ENCODE results near the gene EXOC3. TPM values are rescaled to one million over a fixed set of nuclear protein-coding genes. Genes with fewer than 3 reads are reported as not detected.

EXOC3 gene
- total RNA-seq, 1 donor = 32.4 TPM

- no peak for DNase-seq (ENCODE audit: low read depth)
- TF ChIP-seq CTCF (IDR thresholded peaks at IDR 0.05; ENCODE audit: insufficient read depth, low read depth, low read length) = no peak
Observed at GRCh38 chr5:476102-476813, 33.3 kb downstream of the EXOC3 start.

GRCh38 chr5:476814-477175 is 33.8 kb downstream of the EXOC3 start:
- H3K4me3 ChIP-seq (ENCODE audit: low read depth, low read length) = no peak overlapping the region
- no peak for DNase-seq (ENCODE audit: low read depth)
- TF ChIP-seq CTCF (IDR thresholded peaks at IDR 0.05; ENCODE audit: insufficient read depth, low read depth, low read length) = no peak

More at GRCh38 chr5:476102-476813, 33.3 kb downstream of the EXOC3 start:
- H3K4me3 ChIP-seq (ENCODE audit: low read depth, low read length) = no peak overlapping the region

GRCh38 chr5:477247-477646 is 34.3 kb downstream of the EXOC3 start:
- no peak for DNase-seq (ENCODE audit: low read depth)
- no peak overlapping the region for H3K4me3 ChIP-seq (ENCODE audit: low read depth, low read length)
- TF ChIP-seq CTCF (IDR thresholded peaks at IDR 0.05; ENCODE audit: insufficient read depth, low read depth, low read length) = no peak

- TF ChIP-seq CTCF (IDR thresholded peaks at IDR 0.05; ENCODE audit: insufficient read depth, low read depth, low read length) = no peak
- no peak for DNase-seq (ENCODE audit: low read depth)
- no peak overlapping the region for H3K4me3 ChIP-seq (ENCODE audit: low read depth, low read length)
Observed at GRCh38 chr5:477871-478270, 34.9 kb downstream of the EXOC3 start.

DNA sequence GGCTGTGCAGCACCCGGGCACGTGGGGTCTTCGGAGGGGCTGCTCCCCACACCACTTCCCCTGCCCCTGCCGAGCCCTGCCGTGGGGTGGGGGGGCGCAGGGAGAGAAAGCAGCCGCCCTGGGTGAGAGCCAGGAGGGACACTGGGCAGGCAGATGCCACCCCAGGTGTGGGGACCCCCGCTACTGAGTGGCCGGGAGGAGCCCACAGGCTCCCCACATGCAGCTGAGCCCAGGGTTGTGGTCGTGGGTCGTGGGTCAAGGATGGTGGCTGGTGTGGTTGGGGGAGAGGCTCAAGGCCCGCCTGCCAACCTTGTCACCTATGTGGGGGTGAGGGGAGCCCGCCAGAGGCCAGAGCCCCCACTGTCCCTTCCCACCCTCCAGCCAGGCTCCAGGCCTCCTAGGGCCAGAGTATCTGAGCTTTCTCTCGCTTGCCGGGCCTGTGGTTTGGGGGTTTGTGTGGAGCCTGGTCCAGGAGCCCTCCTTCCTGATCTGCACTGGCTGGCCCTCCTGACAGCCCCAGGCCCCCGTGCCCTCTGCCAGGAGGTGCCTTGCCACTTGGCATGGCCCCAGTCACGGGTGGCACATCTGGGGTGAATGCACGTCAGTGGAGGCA is 35.5 kb downstream of the EXOC3 start:
- DNase-seq (ENCODE audit: low read depth) = no peak
- TF ChIP-seq CTCF (IDR thresholded peaks at IDR 0.05; ENCODE audit: insufficient read depth, low read depth, low read length) = no peak
- no peak overlapping the region for H3K4me3 ChIP-seq (ENCODE audit: low read depth, low read length)

GRCh38 chr5:478982-479535 is 36.1 kb downstream of the EXOC3 start:
- H3K4me3 ChIP-seq (ENCODE audit: low read depth, low read length) = no peak overlapping the region
- TF ChIP-seq CTCF (IDR thresholded peaks at IDR 0.05; ENCODE audit: insufficient read depth, low read depth, low read length) = no peak
- no peak for DNase-seq (ENCODE audit: low read depth)
